Bronchus fibroblast of lung (primary cell): ENCODE results near the gene RPL41. TPM values are rescaled to one million over a fixed set of nuclear protein-coding genes. Genes with fewer than 3 reads are reported as not detected.

Source experiments
- total RNA-seq: library from RNA; depleted of rRNA; stranded (reverse); fragments of >200 nt; gene quantifications from 2 replicates; pipeline ENCODE4 v1.2.3, GENCODE V29; 2015

Gene RPL41
- 2,695 and 3,059 TPM in 2 replicates for total RNA-seq

DNA sequence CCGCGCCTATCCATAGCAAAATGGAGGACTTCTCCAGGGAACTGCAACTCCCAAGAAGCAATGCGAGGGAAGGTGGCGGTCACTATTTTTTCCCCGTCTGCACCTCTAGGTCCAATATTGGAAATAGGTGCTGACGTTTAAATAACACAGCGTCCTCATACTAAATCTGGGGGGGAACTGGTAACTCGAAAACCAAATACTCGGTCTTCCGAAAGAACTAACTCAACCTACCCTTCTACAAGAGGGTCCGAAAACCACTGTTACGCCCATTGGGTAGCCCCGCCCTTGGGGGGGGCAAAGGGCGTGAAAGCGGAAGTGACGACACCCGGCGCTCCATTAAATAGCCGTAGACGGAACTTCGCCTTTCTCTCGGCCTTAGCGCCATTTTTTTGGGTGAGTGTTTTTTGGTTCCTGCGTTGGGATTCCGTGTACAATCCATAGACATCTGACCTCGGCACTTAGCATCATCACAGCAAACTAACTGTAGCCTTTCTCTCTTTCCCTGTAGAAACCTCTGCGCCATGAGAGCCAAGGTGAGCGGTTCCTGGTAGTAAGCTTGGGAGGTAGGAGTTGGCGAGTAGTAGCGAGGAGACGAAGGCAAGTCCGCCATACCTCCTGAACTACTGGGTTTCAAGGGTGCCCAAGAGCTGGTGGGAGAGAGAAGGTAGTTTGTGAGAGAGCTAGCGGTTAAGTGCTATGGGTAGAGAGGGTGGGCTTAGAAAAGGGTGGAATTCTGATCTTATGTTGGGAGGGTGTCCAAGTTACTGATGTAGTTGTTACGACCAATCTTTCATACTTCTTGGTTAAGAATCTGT lies at the start of gene RPL41:
Gene RPL41, plus strand, starts transcription at position 367 of the 815 bp plus-strand sequence.

DNA sequence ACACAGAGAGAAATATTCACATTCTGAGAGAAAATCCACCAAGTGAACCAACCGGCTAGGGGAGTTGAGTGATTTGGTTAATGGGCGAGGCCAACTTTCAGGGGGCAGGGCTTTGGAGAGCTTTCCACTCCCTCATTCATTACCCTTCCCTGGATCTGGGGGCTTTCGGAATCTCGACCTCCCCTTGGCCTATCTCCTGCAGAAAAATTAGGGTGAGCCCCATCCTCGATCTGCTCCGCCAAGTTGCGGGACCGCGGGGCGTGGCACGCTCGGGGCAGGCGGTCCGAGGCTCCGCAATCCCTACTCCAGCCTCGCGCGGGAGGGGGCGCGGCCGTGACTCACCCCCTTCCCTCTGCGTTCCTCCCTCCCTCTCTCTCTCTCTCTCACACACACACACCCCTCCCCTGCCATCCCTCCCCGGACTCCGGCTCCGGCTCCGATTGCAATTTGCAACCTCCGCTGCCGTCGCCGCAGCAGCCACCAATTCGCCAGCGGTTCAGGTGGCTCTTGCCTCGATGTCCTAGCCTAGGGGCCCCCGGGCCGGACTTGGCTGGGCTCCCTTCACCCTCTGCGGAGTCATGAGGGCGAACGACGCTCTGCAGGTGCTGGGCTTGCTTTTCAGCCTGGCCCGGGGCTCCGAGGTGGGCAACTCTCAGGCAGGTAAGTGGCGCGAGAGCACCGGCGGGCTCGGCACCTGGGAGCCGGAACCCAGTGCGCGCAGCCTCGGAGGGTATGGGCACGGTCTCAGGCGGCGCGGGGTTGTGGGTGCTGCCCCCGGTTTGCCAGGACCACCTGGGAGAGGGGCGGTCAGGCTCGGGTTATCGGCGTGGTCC lies 36.5 kb upstream of the RPL41 start, which contains the start of gene ERBB3:
Gene ERBB3, plus strand, starts transcription at position 443 of the 833 bp plus-strand sequence. Its CDS starts 136 bp downstream, at position 579.

DNA sequence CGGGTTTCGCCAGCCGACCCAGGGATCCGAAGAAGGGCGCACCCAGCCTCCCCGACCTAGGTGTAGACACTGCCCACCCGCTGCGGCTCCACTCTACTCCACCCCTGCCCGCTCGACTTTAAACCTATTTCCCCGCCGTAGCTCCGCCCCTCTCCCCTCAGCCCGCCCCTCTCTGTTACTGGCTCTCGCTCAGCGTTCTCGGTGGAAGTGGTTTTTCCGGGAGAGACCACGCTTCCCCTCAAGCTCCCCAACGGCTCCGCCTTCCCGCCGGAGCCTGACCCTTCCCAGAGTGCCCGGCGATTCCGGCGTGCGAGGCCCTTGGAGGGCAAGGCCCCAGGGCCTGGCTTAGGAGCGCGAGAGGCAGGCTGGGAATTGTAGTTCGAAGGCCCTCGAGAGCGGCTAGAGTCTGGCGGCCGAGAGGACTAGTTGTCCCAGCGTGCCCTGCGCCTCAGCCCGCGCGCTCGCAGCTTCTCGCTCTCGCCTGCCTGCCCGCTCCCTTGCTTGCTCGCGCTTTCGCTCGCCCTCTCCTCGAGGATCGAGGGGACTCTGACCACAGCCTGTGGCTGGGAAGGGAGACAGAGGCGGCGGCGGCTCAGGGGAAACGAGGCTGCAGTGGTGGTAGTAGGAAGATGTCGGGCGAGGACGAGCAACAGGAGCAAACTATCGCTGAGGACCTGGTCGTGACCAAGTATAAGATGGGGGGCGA lies 12.2 kb upstream of the RPL41 start, which contains the start of gene PA2G4:
Gene PA2G4, plus strand, starts transcription at position 451 of the 706 bp plus-strand sequence. Its CDS starts 179 bp downstream, at position 630.

DNA sequence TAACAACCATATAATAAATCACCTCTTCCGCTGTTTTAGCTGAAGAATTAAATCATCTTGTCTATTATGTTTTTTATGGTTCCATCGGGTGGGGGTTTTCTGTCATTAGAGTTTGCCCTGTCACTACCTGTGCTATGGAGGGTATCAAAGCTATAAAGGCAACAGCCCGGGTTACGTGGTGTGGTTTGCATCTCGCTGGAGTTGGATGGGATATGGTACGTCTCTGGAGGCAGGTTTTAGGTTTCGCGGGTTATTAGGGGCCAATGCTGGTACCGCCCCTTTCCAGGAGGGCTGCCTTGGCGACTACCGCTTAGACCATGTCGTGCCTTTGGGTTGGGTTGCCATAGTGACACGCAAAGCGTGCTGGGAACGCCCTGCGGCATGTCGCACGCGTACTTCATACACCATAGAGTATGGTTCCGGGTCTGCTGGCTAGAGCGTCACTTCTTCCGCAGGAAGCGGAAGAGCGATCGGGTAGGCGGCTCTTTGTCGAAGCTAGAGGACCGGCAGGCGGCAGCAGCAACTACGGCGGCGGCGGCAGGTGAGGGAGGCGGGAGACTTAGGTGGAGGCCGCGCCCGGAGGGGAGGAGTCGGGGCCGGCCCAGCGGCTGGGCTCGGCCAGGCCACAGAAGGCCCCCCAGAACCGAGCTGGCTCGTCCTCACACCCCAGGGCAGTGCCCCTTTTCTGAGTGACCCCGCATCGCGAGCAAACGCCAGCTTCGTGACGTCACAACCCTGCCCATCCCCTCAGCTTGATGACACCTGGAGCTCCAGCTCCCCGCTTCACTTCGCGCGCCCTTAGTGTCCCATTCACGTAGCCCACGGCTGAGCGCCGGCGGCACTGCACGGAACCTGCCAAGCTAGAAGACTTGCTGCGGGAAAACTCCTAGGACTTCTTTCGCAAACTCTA lies 1.6 kb downstream of the RPL41 start, which contains the start of gene ZC3H10:
Gene ZC3H10, plus strand, starts transcription at position 489 of the 910 bp plus-strand sequence. CDS start 2,297 bp downstream, outside the sequence.

DNA sequence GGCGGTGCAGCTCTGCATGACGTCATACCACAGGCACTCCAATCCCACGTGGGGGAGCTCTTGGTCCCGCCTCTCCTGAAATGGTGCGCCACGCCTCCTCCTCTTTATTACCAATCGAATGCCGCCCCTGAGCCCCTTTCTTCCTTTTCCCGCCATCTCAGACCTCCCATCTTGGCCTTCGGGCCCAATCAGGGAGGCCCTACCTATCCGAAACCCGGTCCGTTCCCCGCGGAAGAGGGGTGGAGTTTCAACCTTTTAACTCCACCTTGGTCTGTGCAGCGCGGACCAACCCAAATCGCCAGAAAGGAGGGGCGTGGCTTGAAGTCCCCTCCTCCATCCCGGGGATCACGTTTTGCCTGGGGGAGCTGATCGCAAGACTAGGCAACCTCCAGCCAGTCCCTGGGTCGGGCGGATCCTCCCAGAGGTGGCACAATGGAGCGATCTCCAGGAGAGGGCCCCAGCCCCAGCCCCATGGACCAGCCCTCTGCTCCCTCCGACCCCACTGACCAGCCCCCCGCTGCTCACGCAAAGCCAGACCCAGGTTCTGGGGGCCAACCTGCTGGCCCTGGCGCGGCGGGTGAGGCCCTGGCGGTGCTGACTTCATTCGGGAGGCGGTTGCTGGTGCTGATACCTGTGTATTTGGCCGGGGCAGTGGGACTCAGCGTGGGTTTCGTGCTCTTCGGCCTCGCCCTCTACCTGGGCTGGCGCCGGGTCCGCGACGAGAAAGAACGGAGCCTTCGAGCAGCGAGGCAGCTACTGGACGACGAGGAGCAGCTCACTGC lies 11.6 kb downstream of the RPL41 start, which contains the start of gene ESYT1:
Gene ESYT1, plus strand, starts transcription at position 380 of the 782 bp plus-strand sequence. Its CDS starts 53 bp downstream, at position 433.

GRCh38 chr12:56152132-56152755 lies 35.8 kb downstream of the RPL41 start, which contains the start of gene MYL6B:
MYL6B (plus strand) TSS chr12:56152587; CDS start chr12:56153919, 1,332 bp downstream.

GRCh38 chr12:56158029-56158925 lies 41.8 kb downstream of the RPL41 start, which contains the start of gene MYL6:
MYL6 (plus strand) TSS chr12:56158359; CDS start chr12:56158402, 43 bp downstream.

Other genes with a start within 250 kb of the RPL41 start
- gene PYM1, start 188.7 kb upstream of the RPL41 start, total RNA-seq, result 43.4 and 47.9 TPM in 2 replicates
- 31.1 and 33.3 TPM in 2 replicates for gene DGKA, start 185.5 kb upstream of the RPL41 start, total RNA-seq
- 0.89 and 1.0 TPM in 2 replicates for gene PMEL, start 150.6 kb upstream of the RPL41 start, total RNA-seq
- 55.6 and 57.4 TPM in 2 replicates for gene CDK2, start 149.8 kb upstream of the RPL41 start, total RNA-seq
- 50.9 and 51.9 TPM in 2 replicates for gene RAB5B, start 142.6 kb upstream of the RPL41 start, total RNA-seq
- gene SUOX, start 119.4 kb upstream of the RPL41 start, total RNA-seq, result 12.4 and 14.6 TPM in 2 replicates
- 1.2 and 4.4 TPM in 2 replicates for gene IKZF4, start 95.6 kb upstream of the RPL41 start, total RNA-seq
- 2,167 and 2,638 TPM in 2 replicates for gene RPS26, start 74.7 kb upstream of the RPL41 start, total RNA-seq
- gene ERBB3, start 36.5 kb upstream of the RPL41 start, total RNA-seq, result 0.17 and 0.45 TPM in 2 replicates
- 212 and 232 TPM in 2 replicates for gene PA2G4, start 12.1 kb upstream of the RPL41 start, total RNA-seq
- 3.3 and 4.4 TPM in 2 replicates for gene ZC3H10, start 1.6 kb downstream of the RPL41 start, total RNA-seq
- gene ESYT1, start 11.6 kb downstream of the RPL41 start, total RNA-seq, result 249 and 252 TPM in 2 replicates
- 101 and 114 TPM in 2 replicates for gene MYL6B, start 36.0 kb downstream of the RPL41 start, total RNA-seq
- 2,547 and 2,551 TPM in 2 replicates for gene MYL6, start 41.7 kb downstream of the RPL41 start, total RNA-seq
- gene SMARCC2, start 72.8 kb downstream of the RPL41 start, total RNA-seq, result 32.6 and 33.3 TPM in 2 replicates
- 56.3 and 58.7 TPM in 2 replicates for gene RNF41, start 105.3 kb downstream of the RPL41 start, total RNA-seq
- 53.5 and 63.5 TPM in 2 replicates for gene NABP2, start 107.7 kb downstream of the RPL41 start, total RNA-seq
- gene SLC39A5, start 113.4 kb downstream of the RPL41 start, total RNA-seq, result 0.15 TPM in 1 of 2 replicates, not detected in the other
- 10.9 and 15.1 TPM in 2 replicates for gene ANKRD52, start 141.8 kb downstream of the RPL41 start, total RNA-seq
- 7.1 and 7.3 TPM in 2 replicates for gene COQ10A, start 150.3 kb downstream of the RPL41 start, total RNA-seq
- gene CS, start 183.7 kb downstream of the RPL41 start, total RNA-seq, result 123 and 126 TPM in 2 replicates
- 63.4 and 79.1 TPM in 2 replicates for gene CNPY2, start 199.4 kb downstream of the RPL41 start, total RNA-seq
- gene PAN2, start 217.4 kb downstream of the RPL41 start, total RNA-seq, result 14.6 TPM in 2 replicates
- gene IL23A, start 222.3 kb downstream of the RPL41 start, total RNA-seq, result 0.15 TPM in 1 of 2 replicates, not detected in the other
- 78.0 and 79.9 TPM in 2 replicates for gene STAT2, start 243.5 kb downstream of the RPL41 start, total RNA-seq
- gene APOF, start 246.2 kb downstream of the RPL41 start, total RNA-seq, result not detected in 2 replicates